ENCODE measurements around the gene SREBF2. TPM values are rescaled to one million over a fixed set of nuclear protein-coding genes. Genes with fewer than 3 reads are reported as not detected.
A peak's percentile ranks its signal among the peaks of the same experiment; 100 is the strongest.
"Not testable (repeated sequence)": the region's sequence is repeated elsewhere in the genome, so short reads cannot be mapped to it uniquely, and the experiment has no call there.

Gene SREBF2
- total RNA-seq, 1 donor from 2014 or later = 44.2 TPM

- no peak for DNase-seq (ENCODE audit: low read depth)
- Histone ChIP-seq H3K27me3 (ENCODE audit: control insufficient read depth, insufficient read depth, low read length) (no peaks in the 10 kb centered on the region), H3K36me3 (ENCODE audit: control insufficient read depth, insufficient read depth, low read length) (peaks cover 14% of the 10 kb centered on the region), H3K4me3 (ENCODE audit: low read depth, low read length) (no peak overlapping the region)
- no peak for FAIRE-seq
- TF ChIP-seq, protein P1, sequence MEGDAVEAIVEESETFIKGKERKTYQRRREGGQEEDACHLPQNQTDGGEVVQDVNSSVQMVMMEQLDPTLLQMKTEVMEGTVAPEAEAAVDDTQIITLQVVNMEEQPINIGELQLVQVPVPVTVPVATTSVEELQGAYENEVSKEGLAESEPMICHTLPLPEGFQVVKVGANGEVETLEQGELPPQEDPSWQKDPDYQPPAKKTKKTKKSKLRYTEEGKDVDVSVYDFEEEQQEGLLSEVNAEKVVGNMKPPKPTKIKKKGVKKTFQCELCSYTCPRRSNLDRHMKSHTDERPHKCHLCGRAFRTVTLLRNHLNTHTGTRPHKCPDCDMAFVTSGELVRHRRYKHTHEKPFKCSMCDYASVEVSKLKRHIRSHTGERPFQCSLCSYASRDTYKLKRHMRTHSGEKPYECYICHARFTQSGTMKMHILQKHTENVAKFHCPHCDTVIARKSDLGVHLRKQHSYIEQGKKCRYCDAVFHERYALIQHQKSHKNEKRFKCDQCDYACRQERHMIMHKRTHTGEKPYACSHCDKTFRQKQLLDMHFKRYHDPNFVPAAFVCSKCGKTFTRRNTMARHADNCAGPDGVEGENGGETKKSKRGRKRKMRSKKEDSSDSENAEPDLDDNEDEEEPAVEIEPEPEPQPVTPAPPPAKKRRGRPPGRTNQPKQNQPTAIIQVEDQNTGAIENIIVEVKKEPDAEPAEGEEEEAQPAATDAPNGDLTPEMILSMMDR (IDR thresholded peaks at IDR 0.05; ENCODE audit: insufficient read depth, low read length, severe bottlenecking) = no peak
Measured at GRCh38 chr22:41863472-41863871, 30.6 kb downstream of the SREBF2 start.

- no peak for FAIRE-seq
Measured at GRCh38 chr22:41868556-41868955, 35.7 kb downstream of the SREBF2 start.

GRCh38 chr22:41870081-41870480 is 37.2 kb downstream of the SREBF2 start:
- not testable (repeated sequence) for H3K27me3 ChIP-seq (ENCODE audit: control insufficient read depth, insufficient read depth, low read length); FAIRE-seq; H3K4me3 ChIP-seq (ENCODE audit: low read depth, low read length); DNase-seq (ENCODE audit: low read depth)
- H3K36me3 ChIP-seq (ENCODE audit: control insufficient read depth, insufficient read depth, low read length) = peaks cover 36% of the 10 kb centered on the region

More at GRCh38 chr22:41868556-41868955, 35.7 kb downstream of the SREBF2 start:
- Histone ChIP-seq H3K4me3 (ENCODE audit: low read depth, low read length) (no peak overlapping the region), H3K36me3 (ENCODE audit: control insufficient read depth, insufficient read depth, low read length) (peaks cover 30% of the 10 kb centered on the region), H3K27me3 (ENCODE audit: control insufficient read depth, insufficient read depth, low read length) (no peaks in the 10 kb centered on the region)
- DNase-seq (ENCODE audit: low read depth) = no peak
- TF ChIP-seq, protein P1 (IDR thresholded peaks at IDR 0.05; ENCODE audit: insufficient read depth, low read length, severe bottlenecking) = no peak

GRCh38 chr22:41870786-41871185 is 37.9 kb downstream of the SREBF2 start:
- DNase-seq (ENCODE audit: low read depth) = no peak
- TF ChIP-seq, protein P1 (IDR thresholded peaks at IDR 0.05; ENCODE audit: insufficient read depth, low read length, severe bottlenecking) = no peak
- FAIRE-seq = no peak
- H3K27me3 ChIP-seq (ENCODE audit: control insufficient read depth, insufficient read depth, low read length) = no peaks in the 10 kb centered on the region
- H3K4me3 ChIP-seq (ENCODE audit: low read depth, low read length) = no peak overlapping the region
- peaks cover 40% of the 10 kb centered on the region for H3K36me3 ChIP-seq (ENCODE audit: control insufficient read depth, insufficient read depth, low read length)

GRCh38 chr22:41873391-41873790 is 40.5 kb downstream of the SREBF2 start:
- Histone ChIP-seq H3K36me3 (ENCODE audit: control insufficient read depth, insufficient read depth, low read length) (peaks cover 45% of the 10 kb centered on the region), H3K4me3 (ENCODE audit: low read depth, low read length) (no peak overlapping the region), H3K27me3 (ENCODE audit: control insufficient read depth, insufficient read depth, low read length) (no peaks in the 10 kb centered on the region)
- TF ChIP-seq, protein P1 (IDR thresholded peaks at IDR 0.05; ENCODE audit: insufficient read depth, low read length, severe bottlenecking) = no peak
- peak; percentile 76 for FAIRE-seq
- no peak for DNase-seq (ENCODE audit: low read depth)

- Histone ChIP-seq H3K4me3 (ENCODE audit: low read depth, low read length) (no peak overlapping the region), H3K27me3 (ENCODE audit: control insufficient read depth, insufficient read depth, low read length) (no peaks in the 10 kb centered on the region), H3K36me3 (ENCODE audit: control insufficient read depth, insufficient read depth, low read length) (peaks cover 42% of the 10 kb centered on the region)
- no peak for FAIRE-seq
- TF ChIP-seq, protein P1 (IDR thresholded peaks at IDR 0.05; ENCODE audit: insufficient read depth, low read length, severe bottlenecking) = no peak
- no peak for DNase-seq (ENCODE audit: low read depth)
Measured at GRCh38 chr22:41874090-41874489, 41.2 kb downstream of the SREBF2 start.

All from bronchial epithelial cell (primary cell).